Gastroesophageal sphincter (tissue), 3 donors: ENCODE data around the gene CRABP2.

Experiments used
- POLR2A ChIP-seq, 2 donors: fragments of 450-650 bp; IDR thresholded peaks; one replicate each; pipeline ENCODE4 v1.6.1; 2017; ENCODE audit warnings: antibody characterized with exemption in 2 of 2, mild to moderate bottlenecking in 2 of 2, moderate library complexity in 1 of 2
- TF ChIP-seq, protein P1 (sequence below), 4 experiments: fragments of 200-600 bp in 2 of 4; fragments of 450-650 bp in 2 of 4; sonication (generic) in 1 of 4; IDR thresholded peaks; one replicate each; pipeline ENCODE4 v1.5.1; 2017 to 2019; ENCODE audit warnings: antibody characterized with exemption in 4 of 4, mild to moderate bottlenecking in 2 of 4, moderate library complexity in 2 of 4

DNA sequence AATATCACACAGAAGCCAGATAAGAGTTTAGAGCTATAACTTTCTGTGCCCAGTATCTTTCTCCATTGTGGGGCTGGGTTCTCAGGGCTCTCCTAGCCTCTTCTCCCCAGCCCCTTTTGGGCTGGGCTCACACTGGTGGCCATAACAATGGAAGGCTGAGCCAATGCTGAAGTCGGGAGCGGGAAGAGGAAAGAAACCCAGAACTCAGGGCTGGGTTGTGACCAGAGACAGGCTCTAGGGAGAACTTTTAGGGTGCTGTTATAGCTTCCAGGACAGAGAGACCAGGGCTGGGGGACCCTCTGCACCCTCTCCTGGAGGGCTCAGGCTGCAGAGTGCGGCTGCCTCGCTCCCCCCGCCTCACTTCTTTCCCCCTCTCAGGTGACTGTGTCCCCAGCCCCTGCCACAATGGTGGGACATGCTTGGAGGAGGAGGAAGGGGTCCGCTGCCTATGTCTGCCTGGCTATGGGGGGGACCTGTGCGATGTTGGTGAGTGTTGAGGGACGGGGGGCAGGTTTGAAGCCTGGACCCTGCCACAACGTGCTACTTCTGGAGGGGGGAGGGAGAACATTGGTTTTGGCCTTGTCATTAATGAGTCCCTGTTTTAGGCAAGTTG is 49.4 kb downstream of the CRABP2 start:
- TF ChIP-seq, protein P1, sequence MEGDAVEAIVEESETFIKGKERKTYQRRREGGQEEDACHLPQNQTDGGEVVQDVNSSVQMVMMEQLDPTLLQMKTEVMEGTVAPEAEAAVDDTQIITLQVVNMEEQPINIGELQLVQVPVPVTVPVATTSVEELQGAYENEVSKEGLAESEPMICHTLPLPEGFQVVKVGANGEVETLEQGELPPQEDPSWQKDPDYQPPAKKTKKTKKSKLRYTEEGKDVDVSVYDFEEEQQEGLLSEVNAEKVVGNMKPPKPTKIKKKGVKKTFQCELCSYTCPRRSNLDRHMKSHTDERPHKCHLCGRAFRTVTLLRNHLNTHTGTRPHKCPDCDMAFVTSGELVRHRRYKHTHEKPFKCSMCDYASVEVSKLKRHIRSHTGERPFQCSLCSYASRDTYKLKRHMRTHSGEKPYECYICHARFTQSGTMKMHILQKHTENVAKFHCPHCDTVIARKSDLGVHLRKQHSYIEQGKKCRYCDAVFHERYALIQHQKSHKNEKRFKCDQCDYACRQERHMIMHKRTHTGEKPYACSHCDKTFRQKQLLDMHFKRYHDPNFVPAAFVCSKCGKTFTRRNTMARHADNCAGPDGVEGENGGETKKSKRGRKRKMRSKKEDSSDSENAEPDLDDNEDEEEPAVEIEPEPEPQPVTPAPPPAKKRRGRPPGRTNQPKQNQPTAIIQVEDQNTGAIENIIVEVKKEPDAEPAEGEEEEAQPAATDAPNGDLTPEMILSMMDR (IDR thresholded peaks at IDR 0.05) = no peak
- no peak for TF ChIP-seq POLR2A (IDR thresholded peaks at IDR 0.05)
